ENCODE data around the gene FGF18. TPM values are rescaled to one million over a fixed set of nuclear protein-coding genes. Genes with fewer than 3 reads are reported as not detected.
A peak's percentile ranks its signal among the peaks of the same experiment; 100 is the strongest.

FGF18 gene
- total RNA-seq, 2 experiments from 2014 or later, result 0.31 to 0.33 TPM

- H3K27me3 ChIP-seq (ENCODE audit: control insufficient read depth in 1 of 2, insufficient read depth in 2 of 2, low read length in 2 of 2), result no peaks in the 10 kb centered on the region
- Mint-ChIP-seq H3K27ac (no peak overlapping the region), H3K4me3 (no peak overlapping the region), H3K4me1 (ENCODE audit: low read depth) (peaks cover 5% of the 10 kb centered on the region), H3K36me3 (ENCODE audit: low read depth) (no peaks in the 10 kb centered on the region), H3K27me3 (peaks cover 7% of the 10 kb centered on the region), H3K9me3 (no peaks in the 10 kb centered on the region)
- H3K4me3 ChIP-seq (ENCODE audit: low read length), result no peak overlapping the region
- intact Hi-C loops (cut with DNase I, micrococcal nuclease), result loop anchor here (1.0 to 10.0 kb wide), 4 partner anchors 423 to 808 kb away; no protein-coding TSS in a partner anchor
- DNase-seq, result peak; percentile 13 to 62 (median 36)
- ChIA-PET CTCF (no interaction called here), POLR2A (no interaction called here)
- peak; percentile 71 for TF ChIP-seq CTCF (IDR thresholded peaks at IDR 0.05)
- peaks cover 4% of the 10 kb centered on the region for H3K4me1 ChIP-seq (ENCODE audit: insufficient read depth, low read length)
- no peaks in the 10 kb centered on the region for H3K36me3 ChIP-seq (ENCODE audit: insufficient read depth, low read length)
- H3K27ac ChIP-seq (ENCODE audit: low read depth in 1 of 2, low read length in 2 of 2), result no peak overlapping the region
- H3K9me3 ChIP-seq (ENCODE audit: control insufficient read depth in 1 of 2, insufficient read depth in 1 of 2, low read length in 2 of 2), result no peaks in the 10 kb centered on the region
- ATAC-seq (ENCODE audit: poor library complexity), result peak; percentile 51
Measured at GRCh38 chr5:171484460-171484899, 65.0 kb downstream of the FGF18 start.

GRCh38 chr5:171485668-171486067 lies 66.2 kb downstream of the FGF18 start:
- POLR2A ChIA-PET, result interaction anchor here (0.7 kb wide), 1 partner anchor 364 kb away, joined by 3 read pairs; no protein-coding TSS in a partner anchor
- no peak overlapping the region for H3K27ac Mint-ChIP-seq
- no peaks in the 10 kb centered on the region for H3K9me3 Mint-ChIP-seq
- H3K4me1 Mint-ChIP-seq (ENCODE audit: low read depth), result no peaks in the 10 kb centered on the region
- Histone ChIP-seq H3K36me3 (ENCODE audit: insufficient read depth, low read length) (no peaks in the 10 kb centered on the region), H3K27me3 (ENCODE audit: control insufficient read depth in 1 of 2, insufficient read depth in 2 of 2, low read length in 2 of 2) (no peaks in the 10 kb centered on the region), H3K27ac (ENCODE audit: low read depth in 1 of 2, low read length in 2 of 2) (no peak overlapping the region), H3K9me3 (ENCODE audit: control insufficient read depth in 1 of 2, insufficient read depth in 1 of 2, low read length in 2 of 2) (no peaks in the 10 kb centered on the region), H3K4me3 (ENCODE audit: low read length) (no peak overlapping the region), H3K4me1 (ENCODE audit: insufficient read depth, low read length) (no peaks in the 10 kb centered on the region)
- peaks cover 7% of the 10 kb centered on the region for H3K27me3 Mint-ChIP-seq
- intact Hi-C loops (cut with DNase I, micrococcal nuclease), result loop anchor here in 1 of 2 experiments (2.0 to 10.0 kb wide), 2 partner anchors 559 to 807 kb away; no protein-coding TSS in a partner anchor
- CTCF ChIA-PET, result no interaction called here
- no peaks in the 10 kb centered on the region for H3K36me3 Mint-ChIP-seq (ENCODE audit: low read depth)
- no peak for TF ChIP-seq CTCF (IDR thresholded peaks at IDR 0.05)
- DNase-seq, result no peak
- H3K4me3 Mint-ChIP-seq, result no peak overlapping the region
- ATAC-seq (ENCODE audit: poor library complexity), result no peak

GRCh38 chr5:171486613-171487012 lies 67.2 kb downstream of the FGF18 start:
- Mint-ChIP-seq H3K9me3 (no peaks in the 10 kb centered on the region), H3K4me3 (no peak overlapping the region), H3K36me3 (ENCODE audit: low read depth) (no peaks in the 10 kb centered on the region), H3K27me3 (peaks cover 7% of the 10 kb centered on the region), H3K27ac (no peak overlapping the region), H3K4me1 (ENCODE audit: low read depth) (no peaks in the 10 kb centered on the region)
- intact Hi-C loops (cut with DNase I, micrococcal nuclease), result loop anchor here in 1 of 2 experiments (10.0 kb wide), 1 partner anchor 558 kb away; no protein-coding TSS in a partner anchor
- POLR2A ChIA-PET, result no interaction called here
- no peak overlapping the region for H3K27ac ChIP-seq (ENCODE audit: low read depth in 1 of 2, low read length in 2 of 2)
- DNase-seq (no peak), ATAC-seq (ENCODE audit: poor library complexity) (no peak)
- no peaks in the 10 kb centered on the region for H3K9me3 ChIP-seq (ENCODE audit: control insufficient read depth in 1 of 2, insufficient read depth in 1 of 2, low read length in 2 of 2)
- CTCF ChIA-PET, result no interaction called here
- H3K4me1 ChIP-seq (ENCODE audit: insufficient read depth, low read length), result no peaks in the 10 kb centered on the region
- no peak for TF ChIP-seq CTCF (IDR thresholded peaks at IDR 0.05)
- no peaks in the 10 kb centered on the region for H3K27me3 ChIP-seq (ENCODE audit: control insufficient read depth in 1 of 2, insufficient read depth in 2 of 2, low read length in 2 of 2)
- no peak overlapping the region for H3K4me3 ChIP-seq (ENCODE audit: low read length)
- H3K36me3 ChIP-seq (ENCODE audit: insufficient read depth, low read length), result no peaks in the 10 kb centered on the region
